Heart left ventricle (tissue), 16 donors: Measurements from ENCODE around the gene GRPEL2. TPM values are rescaled to one million over a fixed set of nuclear protein-coding genes. Genes with fewer than 3 reads are reported as not detected.
A peak's percentile ranks its signal among the peaks of the same experiment; 100 is the strongest.
"Not testable (repeated sequence)": the region's sequence is repeated elsewhere in the genome, so short reads cannot be mapped to it uniquely, and the experiment has no call there.

Experiments used
- ATAC-seq, 4 donors: fragments of 200-7000 bp; cut with Tn5 transposase; one replicate each; pipeline ENCODE4 v1.9.1; 2020 to 2022; ENCODE audit warnings: moderate library complexity in 4 of 4, mild to moderate bottlenecking in 3 of 4, moderate number of reproducible peaks in 1 of 4
- DNase-seq, 5 donors: peaks; one replicate each; pipeline ENCODE4 v3.0.0-alpha.2; 2020
- H3K27ac ChIP-seq, 12 donors: fragments of 200-600 bp; sonication (generic) in 4 of 12; one replicate each; pipeline versions ENCODE4 v1.5.0 to v1.8.0; 2016 to 2022; ENCODE audit warnings: mild to moderate bottlenecking in 2 of 12
- H3K27me3 ChIP-seq, 9 donors: fragments of 200-600 bp; sonication (generic) in 2 of 9; one replicate each; pipeline versions ENCODE4 v1.5.1 to v1.8.0; 2016 to 2022; ENCODE audit warnings: mild to moderate bottlenecking in 3 of 9
- H3K36me3 ChIP-seq, 9 donors: fragments of 200-600 bp; sonication (generic) in 2 of 9; one replicate each; pipeline versions ENCODE4 v1.5.0 to v1.8.0; 2018 to 2022; ENCODE audit warnings: mild to moderate bottlenecking in 2 of 9
- H3K4me1 ChIP-seq, 12 donors: fragments of 200-600 bp; sonication (generic) in 4 of 12; one replicate each; pipeline versions ENCODE4 v1.5.0 to v1.8.0; 2016 to 2022; ENCODE audit warnings: mild to moderate bottlenecking in 3 of 12
- H3K4me3 ChIP-seq, 12 donors: fragments of 200-600 bp; sonication (generic) in 4 of 12; one replicate each; pipeline versions ENCODE4 v1.5.0 to v1.8.0; 2017 to 2022; ENCODE audit warnings: mild to moderate bottlenecking in 9 of 12, moderate library complexity in 4 of 12
- H3K9me3 ChIP-seq, 12 donors: fragments of 200-600 bp; sonication (generic) in 4 of 12; one replicate each; pipeline versions ENCODE4 v1.5.0 to v1.8.0; 2016 to 2022; ENCODE audit warnings: mild to moderate bottlenecking in 1 of 12
- POLR2A ChIP-seq, 2 donors: fragments of 450-650 bp; IDR thresholded peaks; one replicate each; pipeline ENCODE4 v1.6.1; 2017; ENCODE audit warnings: antibody characterized with exemption in 2 of 2, mild to moderate bottlenecking in 2 of 2, moderate library complexity in 2 of 2
- WGBS, 4 donors: extraction: QIAGEN DNeasy Blood & Tissue Kit in 2 of 4; methylation state at CpG; one replicate each; pipeline versions ENCODE4 v1.1.5 to v1.1.7; 2013 to 2018; 5-methylcytosine and 5-hydroxymethylcytosine counted together
- intact Hi-C, 10 donors: fragments of 100-400 bp; cut with DNase I; formaldehyde crosslinking; loops; one replicate each; pipeline versions ENCODE4 v1.11.1 to v1.14.2; 2022
- polyA plus RNA-seq, 2 donors: library from polyadenylated mRNA; stranded (reverse); fragments of 200-250 nt; gene quantifications; one replicate each; pipeline ENCODE4 v1.2.3, GENCODE V29; 2013
- total RNA-seq, 9 donors: library from RNA; depleted of rRNA in 2 of 9; stranded (reverse); fragments of >200 nt in 2 of 9; fragmentation: NEBNext Ultra II Directional in 3 of 9; extraction: Animal tissue kit (Norgen Biotek cat#: 25700) in 3 of 9; gene quantifications; one replicate each; pipeline versions ENCODE4 v1.1.0 to v1.2.4, GENCODE V29; 2016 to 2023
- TF ChIP-seq, protein P1 (sequence below), 12 donors: fragments of 200-600 bp; sonication (generic) in 4 of 12; IDR thresholded peaks; one replicate each; pipeline versions ENCODE4 v1.5.0 to v1.8.0; 2018 to 2022; ENCODE audit warnings: antibody characterized with exemption in 12 of 12, mild to moderate bottlenecking in 5 of 12
- donor health status: ischemic (EF 13 %, LVEDD 7.1; RV severe dilation, severe dysfunction).
- donor health status: healthy with polysubstance abuse.
- donor health status: DM: no; HTN: yes; CAD: no.
- donor health status: DM: no; HTN: no; CAD: no.
- donor health status: ischemic (EF 25% LVEDD 6.9; RV normal size, moderate dysfunction).
- donor health status: ischemic (EF 25% LVEDD 5.7; RV mildly dilated, moderate dysfunction).
- donor health status: healthy.
- donor health status: DM: yes; HTN: yes; CAD: no.
- donor health status: ischemic (EF 35%, LVEDD 5.7; RV mildly dilated, moderate dysfunction).
- donor health status: nonischemic (EF 11% LVEDD 7.7; RV severe dilation, severe dysfunction).
- donor health status: DM: yes; HTN: yes; CAD: no.
- donor health status: PGD.
- donor health status: ischemic (EF 29% LVEDD 5.4; RV normal size, mild dysfunction).
- donor health status: nonischemic (EF 23%, LVEDD 6.1; RV moderate dilation, normal function).

Gene GRPEL2
- total and polyA plus RNA-seq, 11 donors, result 5.1 to 14.0 (median 9.3) TPM

DNA sequence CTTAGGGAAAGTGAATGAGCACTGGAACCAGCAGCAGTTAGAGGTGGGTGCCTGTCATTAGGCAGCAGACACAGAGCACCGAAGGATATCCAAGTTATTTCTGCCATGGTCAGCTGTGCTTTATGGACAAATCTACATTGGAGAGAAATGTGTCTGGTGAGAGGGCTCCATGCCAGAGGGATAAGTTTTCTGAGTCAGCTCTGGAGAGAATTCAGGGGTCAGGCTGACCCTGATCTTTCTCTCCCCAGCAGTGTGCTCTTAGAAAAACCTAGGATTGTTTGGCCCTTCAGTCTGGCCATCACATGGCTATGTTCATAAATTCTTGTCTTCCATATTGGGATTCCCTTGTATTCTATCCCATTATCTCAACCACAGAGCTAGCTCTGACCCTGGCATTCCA, 42.7 kb downstream of the GRPEL2 start:
- Histone ChIP-seq H3K27me3 (no peaks in the 10 kb centered on the region), H3K9me3 (peaks cover 0 to 5% (median 0%) of the 10 kb centered on the region in 12 donors), H3K4me3 (no peak overlapping the region), H3K27ac (peak overlapping the region; percentile 51 to 98 (median 90)), H3K36me3 (no peaks in the 10 kb centered on the region), H3K4me1 (peaks cover 6 to 82% (median 48%) of the 10 kb centered on the region in 12 donors)
- DNase-seq (peak in 2 of 5 donors; percentile 43 to 61), ATAC-seq (peak; percentile 9 to 38 (median 32))
- TF ChIP-seq, protein P1, sequence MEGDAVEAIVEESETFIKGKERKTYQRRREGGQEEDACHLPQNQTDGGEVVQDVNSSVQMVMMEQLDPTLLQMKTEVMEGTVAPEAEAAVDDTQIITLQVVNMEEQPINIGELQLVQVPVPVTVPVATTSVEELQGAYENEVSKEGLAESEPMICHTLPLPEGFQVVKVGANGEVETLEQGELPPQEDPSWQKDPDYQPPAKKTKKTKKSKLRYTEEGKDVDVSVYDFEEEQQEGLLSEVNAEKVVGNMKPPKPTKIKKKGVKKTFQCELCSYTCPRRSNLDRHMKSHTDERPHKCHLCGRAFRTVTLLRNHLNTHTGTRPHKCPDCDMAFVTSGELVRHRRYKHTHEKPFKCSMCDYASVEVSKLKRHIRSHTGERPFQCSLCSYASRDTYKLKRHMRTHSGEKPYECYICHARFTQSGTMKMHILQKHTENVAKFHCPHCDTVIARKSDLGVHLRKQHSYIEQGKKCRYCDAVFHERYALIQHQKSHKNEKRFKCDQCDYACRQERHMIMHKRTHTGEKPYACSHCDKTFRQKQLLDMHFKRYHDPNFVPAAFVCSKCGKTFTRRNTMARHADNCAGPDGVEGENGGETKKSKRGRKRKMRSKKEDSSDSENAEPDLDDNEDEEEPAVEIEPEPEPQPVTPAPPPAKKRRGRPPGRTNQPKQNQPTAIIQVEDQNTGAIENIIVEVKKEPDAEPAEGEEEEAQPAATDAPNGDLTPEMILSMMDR (IDR thresholded peaks at IDR 0.05), result no peak
- no peak for TF ChIP-seq POLR2A (IDR thresholded peaks at IDR 0.05)
- intact Hi-C loops, result loop anchor here in 4 of 10 donors (2.0 to 5.0 kb wide), 2 partner anchors 34 to 35 kb away; no protein-coding TSS in a partner anchor
- 23 to 39% (median 33%) methylated on average over 1 of the region's 1 CpG for WGBS, 4 donors

DNA sequence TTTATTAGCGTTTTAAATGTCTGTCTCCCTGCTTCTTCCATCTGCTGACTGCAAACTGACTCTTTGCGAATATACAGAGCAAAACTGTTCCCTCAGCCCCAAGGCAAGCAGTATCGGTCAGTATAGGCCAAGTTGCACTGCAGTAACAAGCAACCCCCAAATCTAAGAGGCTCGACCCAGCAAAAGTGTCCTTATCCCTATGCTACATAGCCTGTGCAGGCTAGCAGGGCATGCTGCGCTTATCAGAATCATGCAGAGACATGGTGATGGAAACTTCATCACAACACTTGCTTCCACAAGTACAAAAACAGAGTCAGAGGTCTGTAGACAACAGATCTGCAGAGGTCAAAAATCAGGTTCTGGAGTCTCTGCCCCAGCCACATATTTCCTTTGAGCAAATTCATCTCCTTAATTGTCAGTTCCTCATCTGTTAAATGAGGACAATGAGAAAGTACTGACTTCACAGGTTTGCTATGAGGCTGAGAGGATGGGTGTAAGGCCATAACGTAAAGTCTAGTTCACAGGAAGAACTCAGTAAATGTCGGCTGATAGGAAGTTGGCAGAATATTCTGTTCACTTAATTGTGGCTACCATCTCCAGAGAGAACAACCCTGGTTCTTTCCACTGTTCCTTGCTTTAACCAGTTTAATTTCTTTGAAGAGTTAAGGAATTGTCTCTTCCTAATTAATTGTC, 43.3 kb downstream of the GRPEL2 start:
- TF ChIP-seq, protein P1 (IDR thresholded peaks at IDR 0.05), result no peak
- TF ChIP-seq POLR2A (IDR thresholded peaks at IDR 0.05), result no peak
- no peaks in the 10 kb centered on the region for H3K36me3 ChIP-seq
- H3K27me3 ChIP-seq, result no peaks in the 10 kb centered on the region
- no peak for DNase-seq
- WGBS, 4 donors, result 60 to 76% (median 66%) methylated on average over 7 of the region's 7 CpGs
- peaks cover 0 to 5% (median 0%) of the 10 kb centered on the region in 12 donors for H3K9me3 ChIP-seq
- H3K4me3 ChIP-seq, result no peak overlapping the region
- peak in 3 of 4 donors; percentile 37 to 45 (median 38) for ATAC-seq
- intact Hi-C loops, result loop anchor here in 3 of 10 donors (5.0 kb wide), 1 partner anchor 34 kb away; no protein-coding TSS in a partner anchor
- peaks cover 3 to 76% (median 43%) of the 10 kb centered on the region in 12 donors for H3K4me1 ChIP-seq
- peak overlapping the region; percentile 51 to 98 (median 90) for H3K27ac ChIP-seq

DNA sequence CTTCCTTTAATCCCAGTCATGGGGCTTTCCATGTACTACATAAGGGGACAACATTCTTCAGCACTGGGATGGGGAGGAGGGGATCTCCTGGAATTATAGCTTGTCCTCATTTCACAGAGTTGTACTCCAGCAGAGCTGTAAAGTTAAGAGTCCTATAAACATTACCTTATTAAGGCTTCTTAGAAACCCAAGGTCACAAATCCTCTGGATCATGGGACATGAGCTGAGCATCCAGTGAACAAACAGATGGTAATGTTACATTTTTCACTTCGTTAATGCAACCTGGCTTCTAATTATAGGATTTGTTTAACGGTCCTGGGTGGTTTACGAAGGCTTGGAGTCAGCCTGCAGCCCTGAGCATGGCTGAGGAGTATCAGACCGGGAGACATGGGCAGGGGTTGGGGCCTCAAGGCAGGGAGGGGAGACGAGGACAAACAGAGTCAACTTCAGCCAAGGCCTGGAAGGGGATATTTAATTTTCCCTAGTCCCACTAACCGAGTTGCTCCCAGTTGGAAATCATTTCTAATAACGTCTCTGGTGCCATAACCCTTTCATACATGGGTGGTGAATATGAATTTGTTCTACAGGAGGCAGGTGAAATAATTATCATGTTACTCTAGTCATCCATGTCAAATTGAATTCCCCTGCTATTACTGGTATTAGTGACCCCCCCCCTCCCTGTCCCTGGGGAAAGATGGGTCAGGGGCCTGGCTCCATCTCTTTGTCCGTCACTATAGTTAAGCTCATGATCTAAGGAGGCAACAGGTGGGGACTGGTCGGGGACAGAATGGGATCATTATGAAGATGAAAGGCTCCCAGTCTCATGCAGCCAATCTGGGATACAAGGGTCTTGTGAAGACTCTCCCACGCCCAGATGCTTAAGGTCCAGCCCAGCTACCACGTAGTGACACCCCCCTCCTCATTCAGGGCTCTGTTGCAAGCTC, 44.5 kb downstream of the GRPEL2 start:
- ATAC-seq (no peak), DNase-seq (peak in 1 of 5 donors; percentile 4)
- Histone ChIP-seq H3K27me3 (no peaks in the 10 kb centered on the region), H3K36me3 (no peaks in the 10 kb centered on the region), H3K4me3 (no peak overlapping the region), H3K9me3 (peaks cover 0 to 5% (median 0%) of the 10 kb centered on the region in 12 donors), H3K4me1 (peaks cover 3 to 64% (median 40%) of the 10 kb centered on the region in 12 donors), H3K27ac (peak overlapping the region in 11 of 12 donors; percentile 51 to 98 (median 91))
- intact Hi-C loops, result loop anchor here in 3 of 10 donors (5.0 kb wide), 1 partner anchor 32 kb away; no protein-coding TSS in a partner anchor
- TF ChIP-seq POLR2A (IDR thresholded peaks at IDR 0.05), result no peak
- TF ChIP-seq, protein P1 (IDR thresholded peaks at IDR 0.05), result no peak
- WGBS, 4 donors, result 69 to 87% (median 79%) methylated on average over 11 of the region's 11 CpGs

DNA sequence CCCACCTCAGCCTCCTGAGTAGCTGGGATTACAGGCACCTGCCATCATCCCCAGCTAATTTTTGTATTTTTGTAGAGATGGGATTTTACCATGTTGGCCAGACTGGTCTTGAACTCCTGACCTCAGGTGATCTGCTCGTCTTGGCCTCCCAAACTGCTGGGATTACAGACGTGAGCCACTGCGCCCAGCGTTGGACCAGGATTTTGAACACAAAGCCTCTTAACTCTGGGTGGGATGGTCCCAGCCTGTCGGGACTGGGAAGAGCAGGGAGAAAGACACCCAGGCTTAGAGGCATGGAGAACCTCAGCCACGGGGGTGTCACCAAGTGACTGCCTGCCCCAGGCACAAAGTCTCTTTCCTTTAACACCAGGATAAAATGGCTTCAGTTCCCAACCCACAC, 45.8 kb downstream of the GRPEL2 start:
- H3K4me1 ChIP-seq, result peaks cover 0 to 53% (median 36%) of the 10 kb centered on the region in 12 donors
- ATAC-seq, H3K36me3 ChIP-seq, H3K9me3 ChIP-seq, H3K4me3 ChIP-seq, intact Hi-C loops, H3K27me3 ChIP-seq: not testable (repeated sequence)
- peak overlapping the region in 5 of 12 donors; percentile 1 to 93 (median 33) for H3K27ac ChIP-seq
- 84 to 94% (median 87%) methylated on average over 4 to 6 of the region's 6 CpGs for WGBS, 4 donors
- DNase-seq, result peak in 1 of 5 donors; percentile 11
